Caco-2 (cell line): Measurements from ENCODE around the gene EFNA2. TPM values are rescaled to one million over a fixed set of nuclear protein-coding genes. Genes with fewer than 3 reads are reported as not detected.
"Not testable (repeated sequence)": the region's sequence is repeated elsewhere in the genome, so short reads cannot be mapped to it uniquely, and the experiment has no call there.

Experiments used
- BruUV-seq: library from RNA; stranded (reverse); fragments of 400-500 nt; replicated peaks from 2 replicates; lab custom pipeline; 2021; lab: Mats Ljungman, UMichigan
- CTCF ChIA-PET: fragments of 300-600 bp; sonication (Branson Sonifier 250); formaldehyde crosslinking; loops from one replicate; lab custom pipeline; 2022; ENCODE audit warnings: antibody characterized with exemption; lab: Charles Lee
- POLR2A ChIA-PET: fragments of 300-600 bp; sonication (Branson Sonifier 250); formaldehyde crosslinking; loops from one replicate; lab custom pipeline; 2022; ENCODE audit warnings: antibody characterized with exemption; lab: Charles Lee
- DNase-seq, 2 experiments: peaks; one replicate each; pipeline versions ENCODE4 v3.0.0 to v3.0.0-alpha.2; 2020 to 2022
- H3K27me3 ChIP-seq: replicated peaks from 2 replicates; pipeline ENCODE4 v1.6.0; 2011; ENCODE audit warnings: low read length; ENCODE audit not compliant: control insufficient read depth, insufficient read depth
- H3K36me3 ChIP-seq: 2 replicates; pipeline ENCODE4 v1.5.1; 2011; ENCODE audit warnings: low read length; ENCODE audit not compliant: control insufficient read depth, insufficient read depth
- H3K4me1 ChIP-seq: fragments of 250-450 bp; sonication (Bioruptor Pico); 2 replicates; pipeline ENCODE4 v1.5.1; 2020; ENCODE audit warnings: mild to moderate bottlenecking
- H3K4me3 ChIP-seq: 2 replicates; pipeline ENCODE4 v1.5.1; 2011; ENCODE audit warnings: low read depth, mild to moderate bottlenecking, control low read depth, low read length
- H3K9me3 ChIP-seq: fragments of 250-450 bp; sonication (Bioruptor Pico); 2 replicates; pipeline ENCODE4 v1.5.1; 2020; ENCODE audit warnings: mild to moderate bottlenecking, moderate library complexity
- H3K27ac Mint-ChIP-seq: one replicate; pipeline ENCODE4 v1.8.0; 2022; ENCODE audit warnings: mixed read lengths; ENCODE audit not compliant: unreplicated experiment
- H3K27me3 Mint-ChIP-seq: one replicate; pipeline ENCODE4 v1.8.0; 2022; ENCODE audit warnings: mixed read lengths; ENCODE audit not compliant: insufficient read depth, unreplicated experiment
- H3K36me3 Mint-ChIP-seq: one replicate; pipeline ENCODE4 v1.8.0; 2022; ENCODE audit warnings: mild to moderate bottlenecking, mixed read lengths; ENCODE audit not compliant: insufficient read depth, unreplicated experiment
- H3K4me1 Mint-ChIP-seq: one replicate; pipeline ENCODE4 v1.8.0; 2022; ENCODE audit warnings: low read depth, mixed read lengths; ENCODE audit not compliant: unreplicated experiment
- H3K4me3 Mint-ChIP-seq: one replicate; pipeline ENCODE4 v1.8.0; 2022; ENCODE audit warnings: mild to moderate bottlenecking, moderate library complexity, mixed read lengths; ENCODE audit not compliant: unreplicated experiment
- H3K9me3 Mint-ChIP-seq: one replicate; pipeline ENCODE4 v1.8.0; 2022; ENCODE audit warnings: mixed read lengths; ENCODE audit not compliant: unreplicated experiment
- intact Hi-C: fragments of 100-400 bp; cut with micrococcal nuclease; formaldehyde crosslinking; loops from one replicate; pipeline ENCODE4 v1.10.0; 2022; ENCODE audit not compliant: unreplicated experiment
- total RNA-seq: library from RNA; stranded (reverse); gene quantifications from 2 replicates; pipeline ENCODE4 v1.2.3, GENCODE V29; 2022
- TF ChIP-seq, protein P1 (sequence below), 2 experiments: fragments of 200-600 bp in 1 of 2; IDR thresholded peaks; 1 replicate in 1 of 2; 2 replicates in 1 of 2; pipeline versions ENCODE4 v1.5.1 to v1.8.0; 2011 to 2022; ENCODE audit warnings: antibody characterized with exemption in 1 of 2, control low read depth in 1 of 2, inconsistent platforms in 1 of 2, low read depth in 1 of 2, low read length in 1 of 2, mild to moderate bottlenecking in 1 of 2, moderate library complexity in 1 of 2; ENCODE audit not compliant: insufficient read depth in 1 of 2, severe bottlenecking in 1 of 2, unreplicated experiment in 1 of 2

Gene EFNA2
- total RNA-seq, 1 experiment from 2014 or later, result 18.6 TPM

DNA sequence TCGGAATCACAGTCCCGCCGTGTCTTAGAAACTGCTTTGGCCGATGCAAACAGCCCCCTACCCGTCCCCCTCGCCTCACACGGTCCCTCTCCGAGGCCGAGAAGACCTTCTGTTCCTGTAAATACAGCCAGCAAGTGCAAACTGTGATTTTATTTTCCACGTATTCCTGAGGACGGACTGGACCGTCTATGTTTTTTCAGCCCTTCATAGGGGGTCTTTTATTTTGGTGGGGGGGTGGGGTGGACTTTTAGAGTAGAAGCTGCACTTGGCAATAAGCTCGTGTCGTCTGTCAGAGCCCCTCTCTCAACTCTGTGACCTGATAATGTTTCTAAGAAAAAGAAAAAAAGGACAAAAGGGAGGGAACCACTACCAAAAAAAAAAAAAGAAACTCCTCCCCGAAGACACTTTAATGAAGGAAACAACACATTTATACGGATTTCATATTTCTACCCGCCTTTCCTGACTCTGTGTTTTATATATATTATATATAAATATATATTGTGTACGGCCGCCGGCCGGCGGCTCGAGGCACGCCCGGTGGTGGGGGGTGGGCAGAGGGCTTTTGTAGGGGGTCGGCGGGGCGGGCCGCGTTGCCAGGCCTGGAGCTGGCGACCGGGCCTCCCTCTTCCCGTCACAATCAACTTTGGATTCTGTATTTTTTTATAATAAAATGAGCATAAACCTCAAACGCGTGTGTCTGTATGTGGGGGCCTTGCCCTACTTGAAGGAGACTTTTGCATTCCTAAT lies 15.2 kb downstream of the EFNA2 start:
- ChIA-PET CTCF (interaction anchor here (0.5 kb wide), 1 partner anchor 25 kb away, joined by 3 read pairs; no protein-coding TSS in a partner anchor), POLR2A (interaction anchor here (0.7 kb wide), 1 partner anchor 105 kb away, joined by 4 read pairs; no protein-coding TSS in a partner anchor)
- H3K4me1 Mint-ChIP-seq, result peaks cover 5% of the 10 kb centered on the region
- TF ChIP-seq, protein P1, sequence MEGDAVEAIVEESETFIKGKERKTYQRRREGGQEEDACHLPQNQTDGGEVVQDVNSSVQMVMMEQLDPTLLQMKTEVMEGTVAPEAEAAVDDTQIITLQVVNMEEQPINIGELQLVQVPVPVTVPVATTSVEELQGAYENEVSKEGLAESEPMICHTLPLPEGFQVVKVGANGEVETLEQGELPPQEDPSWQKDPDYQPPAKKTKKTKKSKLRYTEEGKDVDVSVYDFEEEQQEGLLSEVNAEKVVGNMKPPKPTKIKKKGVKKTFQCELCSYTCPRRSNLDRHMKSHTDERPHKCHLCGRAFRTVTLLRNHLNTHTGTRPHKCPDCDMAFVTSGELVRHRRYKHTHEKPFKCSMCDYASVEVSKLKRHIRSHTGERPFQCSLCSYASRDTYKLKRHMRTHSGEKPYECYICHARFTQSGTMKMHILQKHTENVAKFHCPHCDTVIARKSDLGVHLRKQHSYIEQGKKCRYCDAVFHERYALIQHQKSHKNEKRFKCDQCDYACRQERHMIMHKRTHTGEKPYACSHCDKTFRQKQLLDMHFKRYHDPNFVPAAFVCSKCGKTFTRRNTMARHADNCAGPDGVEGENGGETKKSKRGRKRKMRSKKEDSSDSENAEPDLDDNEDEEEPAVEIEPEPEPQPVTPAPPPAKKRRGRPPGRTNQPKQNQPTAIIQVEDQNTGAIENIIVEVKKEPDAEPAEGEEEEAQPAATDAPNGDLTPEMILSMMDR (IDR thresholded peaks at IDR 0.05; ENCODE audit: insufficient read depth in 1 of 2, low read depth in 1 of 2, low read length in 1 of 2, severe bottlenecking in 1 of 2, unreplicated experiment in 1 of 2), result no peak
- H3K27me3 ChIP-seq, result no peaks in the 10 kb centered on the region
- no peaks in the 10 kb centered on the region for H3K36me3 ChIP-seq
- no peak for DNase-seq
- no peaks in the 10 kb centered on the region for H3K9me3 Mint-ChIP-seq
- H3K4me3 Mint-ChIP-seq, result no peak overlapping the region
- TSS peak; percentile 68 for BruUV-seq
- peaks cover 6% of the 10 kb centered on the region for H3K36me3 Mint-ChIP-seq
- no peak overlapping the region for H3K27ac Mint-ChIP-seq
- H3K4me1 ChIP-seq, result peaks cover 11% of the 10 kb centered on the region
- H3K4me3 ChIP-seq, result no peak overlapping the region
- no peaks in the 10 kb centered on the region for H3K9me3 ChIP-seq
- no peaks in the 10 kb centered on the region for H3K27me3 Mint-ChIP-seq
- intact Hi-C loops, result no loop called here

DNA sequence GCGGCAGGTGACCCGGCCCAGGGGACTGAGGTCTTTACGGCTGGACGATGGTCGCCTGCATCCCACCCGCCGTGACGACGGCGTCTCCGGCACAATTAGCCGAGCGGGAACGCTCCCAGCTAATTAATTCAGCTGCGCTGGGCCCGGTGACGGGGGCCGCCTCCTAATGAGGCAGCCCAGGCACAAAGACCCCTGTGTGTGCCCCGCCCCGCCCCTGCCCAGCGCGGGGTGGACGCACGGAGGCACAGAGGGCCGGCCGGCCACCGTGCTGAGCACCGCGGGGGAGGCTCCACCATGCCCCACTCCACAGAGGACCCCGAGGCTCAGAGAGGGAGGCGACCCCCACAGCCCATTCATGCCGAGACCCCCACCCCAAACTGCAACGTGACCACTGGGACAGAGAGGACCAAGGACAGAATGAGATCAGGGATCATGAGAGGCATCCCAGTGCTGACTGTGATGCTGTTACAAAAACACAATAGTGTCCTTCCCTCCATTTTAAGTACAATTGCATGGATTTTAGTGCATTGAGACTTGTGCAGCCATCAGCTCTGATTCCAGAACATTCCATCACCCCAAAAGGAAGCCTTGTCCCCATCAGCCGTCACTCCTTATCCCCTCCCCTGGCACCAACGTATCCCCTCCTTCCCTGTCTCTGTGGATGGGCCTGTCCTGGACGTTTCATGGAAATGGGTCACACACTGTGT lies 17.0 kb downstream of the EFNA2 start:
- ChIA-PET CTCF (no interaction called here), POLR2A (no interaction called here)
- Histone ChIP-seq H3K36me3 (no peaks in the 10 kb centered on the region), H3K9me3 (no peaks in the 10 kb centered on the region), H3K27me3 (no peaks in the 10 kb centered on the region), H3K4me1 (peaks cover 11% of the 10 kb centered on the region), H3K4me3 (no peak overlapping the region)
- TF ChIP-seq, protein P1 (IDR thresholded peaks at IDR 0.05; ENCODE audit: insufficient read depth in 1 of 2, low read depth in 1 of 2, low read length in 1 of 2, severe bottlenecking in 1 of 2, unreplicated experiment in 1 of 2), result no peak
- no TSS peak for BruUV-seq
- H3K27ac Mint-ChIP-seq, result no peak overlapping the region
- H3K4me3 Mint-ChIP-seq, result no peak overlapping the region
- H3K27me3 Mint-ChIP-seq, result no peaks in the 10 kb centered on the region
- intact Hi-C loops, result no loop called here
- no peak for DNase-seq
- H3K4me1 Mint-ChIP-seq, result peaks cover 5% of the 10 kb centered on the region
- peaks cover 2% of the 10 kb centered on the region for H3K36me3 Mint-ChIP-seq
- no peaks in the 10 kb centered on the region for H3K9me3 Mint-ChIP-seq

DNA sequence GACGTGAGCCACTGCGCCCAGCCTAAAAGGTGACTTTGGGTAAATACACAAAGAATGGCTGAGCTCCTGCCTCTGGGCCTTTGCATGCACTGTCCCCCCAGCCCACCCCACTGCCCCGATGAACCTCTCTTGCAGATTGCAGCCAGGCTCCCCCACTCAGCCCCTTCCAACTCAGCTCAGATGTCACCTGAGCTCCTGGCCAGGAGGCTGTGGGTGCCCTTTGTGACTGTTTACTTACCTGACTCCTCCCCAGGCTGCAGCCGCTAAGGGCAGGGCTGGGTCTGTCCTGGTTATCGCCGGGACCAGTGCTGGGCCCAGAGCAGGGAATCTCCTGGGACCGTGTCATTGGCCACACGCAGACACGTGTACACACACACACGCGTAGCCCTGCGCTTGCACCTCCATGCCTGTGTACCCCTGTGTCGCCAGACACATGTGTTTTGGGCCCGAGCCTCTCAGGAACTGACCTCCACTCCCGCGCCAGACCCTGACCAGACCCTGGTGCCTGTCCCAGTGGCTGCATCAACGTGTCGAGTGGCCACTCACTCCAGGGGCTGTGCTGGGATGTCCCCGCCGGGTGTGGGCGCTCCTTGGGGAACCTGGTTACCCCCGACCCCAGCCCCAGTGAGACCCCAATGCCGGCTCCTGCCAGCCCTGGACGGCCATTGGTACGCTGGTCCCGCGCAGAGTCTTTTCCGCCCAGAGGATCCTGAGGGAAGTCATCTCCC lies 18.7 kb downstream of the EFNA2 start:
- Mint-ChIP-seq H3K36me3 (peaks cover 6% of the 10 kb centered on the region), H3K4me1 (peaks cover 5% of the 10 kb centered on the region), H3K27ac (no peak overlapping the region), H3K4me3 (no peak overlapping the region), H3K27me3 (no peaks in the 10 kb centered on the region), H3K9me3 (no peaks in the 10 kb centered on the region)
- H3K27me3 ChIP-seq, result no peaks in the 10 kb centered on the region
- no peaks in the 10 kb centered on the region for H3K36me3 ChIP-seq
- ChIA-PET POLR2A (interaction anchor here (0.5 to 0.7 kb wide), 2 partner anchors 36 to 69 kb away, joined by 3 to 5 read pairs; no protein-coding TSS in a partner anchor), CTCF (interaction anchor here (0.6 to 1.0 kb wide), 4 partner anchors 12 to 60 kb away, joined by 3 to 10 read pairs (median 4); no protein-coding TSS in a partner anchor)
- intact Hi-C loops, result no loop called here
- H3K9me3 ChIP-seq, result no peaks in the 10 kb centered on the region
- BruUV-seq, result no TSS peak
- H3K4me1 ChIP-seq, result peaks cover 11% of the 10 kb centered on the region
- no peak overlapping the region for H3K4me3 ChIP-seq
- TF ChIP-seq, protein P1 (IDR thresholded peaks at IDR 0.05; ENCODE audit: insufficient read depth in 1 of 2, low read depth in 1 of 2, low read length in 1 of 2, severe bottlenecking in 1 of 2, unreplicated experiment in 1 of 2), result no peak
- DNase-seq, result peak; percentile 64 to 72

DNA sequence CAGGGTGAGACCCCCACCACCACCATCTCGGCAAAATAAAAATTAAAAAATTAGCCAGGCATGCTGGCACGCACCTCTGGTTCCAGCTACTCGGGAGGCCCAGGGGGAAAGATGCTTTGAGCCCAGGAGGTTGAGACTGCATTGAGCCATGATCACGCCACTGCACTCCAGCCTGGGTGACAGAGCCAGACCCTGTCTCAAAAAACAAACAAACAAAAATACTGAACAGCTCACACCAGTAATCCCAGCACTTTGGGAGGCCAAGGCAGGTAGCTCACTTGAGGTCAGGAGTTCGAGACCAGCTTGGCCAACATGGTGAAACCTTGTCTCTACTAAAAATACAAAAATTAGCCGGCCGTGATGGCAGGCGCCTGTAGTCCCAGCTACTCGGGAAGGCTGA lies 19.7 kb downstream of the EFNA2 start:
- H3K27ac Mint-ChIP-seq, H3K4me3 Mint-ChIP-seq, H3K9me3 ChIP-seq, BruUV-seq, DNase-seq, H3K4me1 Mint-ChIP-seq, H3K4me3 ChIP-seq, intact Hi-C loops, H3K27me3 Mint-ChIP-seq, H3K36me3 Mint-ChIP-seq, H3K27me3 ChIP-seq, H3K9me3 Mint-ChIP-seq, CTCF ChIA-PET, H3K36me3 ChIP-seq, POLR2A ChIA-PET: not testable (repeated sequence)
- peaks cover 11% of the 10 kb centered on the region for H3K4me1 ChIP-seq
